H1 (cell line): ENCODE measurements around the gene MXI1. TPM values are rescaled to one million over a fixed set of nuclear protein-coding genes. Genes with fewer than 3 reads are reported as not detected.

Experiments used
- CTCF ChIA-PET: fragments of 300-600 bp; sonication (Branson Sonifier 250); formaldehyde crosslinking; loops from one replicate; lab custom pipeline; 2021; ENCODE audit not compliant: partially characterized antibody; lab: Charles Lee
- POLR2A ChIA-PET: fragments of 300-600 bp; sonication (Branson Sonifier 250); formaldehyde crosslinking; loops from one replicate; lab custom pipeline; 2021; ENCODE audit warnings: inconsistent platforms; ENCODE audit not compliant: partially characterized antibody; lab: Charles Lee
- DNase-seq, 2 experiments: peaks; one replicate each; pipeline versions ENCODE4 v3.0.0 to v3.0.0-alpha.2; 2010 to 2022; ENCODE audit warnings: low spot score in 2 of 2, low read depth in 1 of 2, mixed read lengths in 1 of 2
- FAIRE-seq: peaks from 2 replicates; lab custom pipeline; 2011; peaks lifted over from hg19 to GRCh38; lab: Jason Lieb, UNC
- H2AFZ ChIP-seq: 2 replicates; pipeline ENCODE4 v1.8.1; 2012; ENCODE audit warnings: low read length, inconsistent platforms
- H2AK5ac ChIP-seq: 2 replicates; pipeline ENCODE4 v1.6.1; 2013; ENCODE audit warnings: low read depth, low read length
- H2BK120ac ChIP-seq: replicated peaks from 2 replicates; pipeline ENCODE3; 2013; ENCODE audit warnings: low read depth, low read length, inconsistent platforms
- H2BK12ac ChIP-seq: 2 replicates; pipeline ENCODE4 v1.6.1; 2013; ENCODE audit warnings: low read depth, low read length
- H2BK15ac ChIP-seq: 2 replicates; pipeline ENCODE4 v1.6.1; 2013; ENCODE audit warnings: low read length
- H2BK20ac ChIP-seq: 2 replicates; pipeline ENCODE4 v1.6.1; 2013; ENCODE audit warnings: low read length
- H2BK5ac ChIP-seq: 2 replicates; pipeline ENCODE4 v1.6.1; 2013; ENCODE audit warnings: low read depth, low read length
- H3K14ac ChIP-seq: 2 replicates; pipeline ENCODE4 v1.6.1; 2013; ENCODE audit warnings: inconsistent platforms; ENCODE audit not compliant: insufficient read length
- H3K18ac ChIP-seq: 2 replicates; pipeline ENCODE4 v1.6.1; 2013; ENCODE audit warnings: low read length; ENCODE audit errors: extremely low read depth
- H3K23ac ChIP-seq: 2 replicates; pipeline ENCODE4 v1.6.1; 2013; ENCODE audit warnings: inconsistent platforms; ENCODE audit not compliant: insufficient read length
- H3K23me2 ChIP-seq: 2 replicates; pipeline ENCODE4 v1.6.1; 2013; ENCODE audit warnings: low read depth, low read length
- H3K27ac ChIP-seq: 2 replicates; pipeline ENCODE4 v1.6.1; 2011; ENCODE audit warnings: low read depth, low read length, inconsistent platforms
- H3K27me3 ChIP-seq, 4 experiments: replicated peaks in 1 of 4; 1 replicate in 1 of 4; 2 replicates in 3 of 4; pipeline versions ENCODE4 v1.6.1 to v1.8.1; 2011 to 2013; ENCODE audit warnings: low read length in 3 of 4, mild to moderate bottlenecking in 3 of 4, inconsistent platforms in 2 of 4, mixed read lengths in 2 of 4, moderate library complexity in 1 of 4; ENCODE audit not compliant: control insufficient read depth in 3 of 4, insufficient read depth in 3 of 4; ENCODE audit errors: extremely low read depth in 1 of 4
- H3K36me3 ChIP-seq, 4 experiments: 2 replicates each; pipeline versions ENCODE4 v1.6.1 to v1.8.1; 2011 to 2013; ENCODE audit warnings: mild to moderate bottlenecking in 4 of 4, low read length in 3 of 4, moderate library complexity in 2 of 4, control low read depth in 1 of 4, inconsistent platforms in 1 of 4; ENCODE audit not compliant: insufficient read depth in 4 of 4, control insufficient read depth in 2 of 4
- H3K4ac ChIP-seq: replicated peaks from 2 replicates; pipeline ENCODE3; 2013; ENCODE audit warnings: low read length, low read depth, mixed read lengths, inconsistent platforms; ENCODE audit not compliant: insufficient read length
- H3K4me1 ChIP-seq, 4 experiments: replicated peaks in 1 of 4; 1 replicate in 1 of 4; 2 replicates in 3 of 4; pipeline versions ENCODE4 v1.6.1 to v1.8.1; 2011 to 2013; ENCODE audit warnings: low read length in 3 of 4, inconsistent platforms in 2 of 4, mixed read lengths in 1 of 4; ENCODE audit not compliant: insufficient read depth in 4 of 4, control insufficient read depth in 3 of 4
- H3K4me2 ChIP-seq, 2 experiments: 2 replicates each; pipeline versions ENCODE4 v1.6.1 to v1.8.1; 2011 to 2013; ENCODE audit warnings: low read depth in 2 of 2, low read length in 2 of 2, control low read depth in 1 of 2, inconsistent platforms in 1 of 2, mild to moderate bottlenecking in 1 of 2; ENCODE audit not compliant: insufficient read depth in 1 of 2
- H3K4me3 ChIP-seq, 4 experiments: fragments of 200-600, 300-600 bp in 1 of 4; sonication (generic), shearing (Covaris generic), sonication (Bioruptor Twin) in 1 of 4; 2 replicates each; pipeline versions ENCODE4 v1.5.1 to v1.8.1; 2011 to 2016; ENCODE audit warnings: low read length in 4 of 4, low read depth in 3 of 4, control low read depth in 2 of 4, inconsistent platforms in 2 of 4, mild to moderate bottlenecking in 2 of 4, mixed read lengths in 1 of 4, moderate library complexity in 1 of 4; ENCODE audit not compliant: insufficient read depth in 2 of 4; ENCODE audit errors: extremely low read depth in 1 of 4
- H3K56ac ChIP-seq: replicated peaks from 2 replicates; pipeline ENCODE3; 2013; ENCODE audit warnings: low read depth, mild to moderate bottlenecking, mixed read lengths, low read length, inconsistent platforms; ENCODE audit not compliant: insufficient read length
- H3K79me1 ChIP-seq: 2 replicates; pipeline ENCODE4 v1.6.1; 2013; ENCODE audit warnings: low read depth, low read length, control low read depth
- H3K79me2 ChIP-seq, 2 experiments: 2 replicates each; pipeline versions ENCODE4 v1.6.1 to v1.8.1; 2012 to 2013; ENCODE audit warnings: low read length in 2 of 2, mild to moderate bottlenecking in 2 of 2, inconsistent platforms in 1 of 2; ENCODE audit not compliant: insufficient read depth in 2 of 2, control insufficient read depth in 1 of 2
- H3K9ac ChIP-seq, 4 experiments: replicated peaks in 1 of 4; 1 replicate in 1 of 4; 2 replicates in 3 of 4; pipeline versions ENCODE4 v1.6.1 to v1.8.1; 2011 to 2013; ENCODE audit warnings: low read depth in 3 of 4, low read length in 3 of 4, control low read depth in 2 of 4, mild to moderate bottlenecking in 2 of 4, moderate library complexity in 2 of 4, inconsistent platforms in 1 of 4; ENCODE audit errors: extremely low read depth in 1 of 4
- H3K9me3 ChIP-seq, 2 experiments: 2 replicates each; pipeline versions ENCODE4 v1.6.1 to v1.8.1; 2012 to 2013; ENCODE audit warnings: mild to moderate bottlenecking in 2 of 2, moderate library complexity in 2 of 2, control low read depth in 1 of 2, inconsistent platforms in 1 of 2, low read depth in 1 of 2, low read length in 1 of 2, mixed read lengths in 1 of 2; ENCODE audit not compliant: insufficient read depth in 2 of 2
- H4K20me1 ChIP-seq, 2 experiments: replicated peaks in 1 of 2; 2 replicates each; pipeline versions ENCODE3 to v1.8.1; 2011 to 2013; ENCODE audit warnings: inconsistent platforms in 2 of 2, low read length in 2 of 2, mild to moderate bottlenecking in 1 of 2; ENCODE audit not compliant: insufficient read depth in 2 of 2, control insufficient read depth in 1 of 2
- H4K5ac ChIP-seq: 2 replicates; pipeline ENCODE4 v1.6.1; 2013; ENCODE audit warnings: low read length, low read depth, mixed read lengths, inconsistent platforms; ENCODE audit not compliant: insufficient read length
- H4K8ac ChIP-seq: 2 replicates; pipeline ENCODE4 v1.8.0; 2013; ENCODE audit warnings: mild to moderate bottlenecking, moderate library complexity, low read length, inconsistent platforms; ENCODE audit not compliant: insufficient read depth; ENCODE audit errors: extremely low read depth
- H4K91ac ChIP-seq: replicated peaks from 2 replicates; pipeline ENCODE3; 2013; ENCODE audit warnings: low read length, mixed read lengths, inconsistent platforms; ENCODE audit not compliant: insufficient read length
- ATF2 ChIP-seq: IDR thresholded peaks from 2 replicates; pipeline ENCODE4 v1.6.1; 2012; ENCODE audit warnings: low read length, inconsistent platforms
- ATF3 ChIP-seq: IDR thresholded peaks from 2 replicates; pipeline ENCODE4 v1.6.1; 2011; ENCODE audit warnings: low read depth, mild to moderate bottlenecking, low read length; ENCODE audit not compliant: insufficient read depth
- CREB1 ChIP-seq: IDR thresholded peaks from 2 replicates; pipeline ENCODE4 v1.6.1; 2012; ENCODE audit warnings: inconsistent platforms
- CTBP2 ChIP-seq: IDR thresholded peaks from 2 replicates; pipeline ENCODE4 v1.7.0; 2011; ENCODE audit warnings: borderline replicate concordance, mild to moderate bottlenecking, moderate library complexity, mixed read lengths, low read length; ENCODE audit not compliant: insufficient read depth, insufficient read length
- MAFK ChIP-seq: IDR thresholded peaks from 2 replicates; pipeline ENCODE4 v1.6.1; 2012; ENCODE audit warnings: low read depth, mild to moderate bottlenecking, improper control_type of control experiment, low read length
- NRF1 ChIP-seq: IDR thresholded peaks from 2 replicates; pipeline ENCODE4 v1.6.1; 2011; ENCODE audit warnings: mild to moderate bottlenecking, low read depth, low read length, improper control_type of control experiment
- SRF ChIP-seq: IDR thresholded peaks from 2 replicates; pipeline ENCODE4 v1.6.1; 2011; ENCODE audit warnings: mild to moderate bottlenecking, low read depth, low read length, moderate library complexity
- YY1 ChIP-seq: IDR thresholded peaks from 2 replicates; pipeline ENCODE4 v1.6.1; 2011; ENCODE audit warnings: low read depth, mild to moderate bottlenecking, low read length
- ZNF274 ChIP-seq: IDR thresholded peaks from 2 replicates; pipeline ENCODE4 v1.7.0; 2012; ENCODE audit warnings: low read length, borderline replicate concordance; ENCODE audit errors: extremely low read depth
- WGBS, 2 experiments: shearing (Covaris generic) in 1 of 2; methylation state at CpG; one replicate each; pipeline versions ENCODE4 v1.1.6 to v1.1.7; 2013 to 2015; ENCODE audit warnings: low lambda C conversion rate in 2 of 2, mixed read lengths in 2 of 2, inconsistent platforms in 1 of 2, low coverage in 1 of 2, missing lambda C conversion rate in 1 of 2; ENCODE audit not compliant: insufficient replicate concordance in 2 of 2, insufficient coverage in 1 of 2, insufficient read length in 1 of 2; ENCODE audit errors: extremely low coverage in 1 of 2, missing lambda C conversion rate in 1 of 2; 5-methylcytosine and 5-hydroxymethylcytosine counted together
- polyA plus RNA-seq, 7 experiments: library from polyadenylated mRNA; depleted of rRNA in 3 of 7; stranded (reverse) in 5 of 7; unstranded in 2 of 7; fragments of >200 nt in 5 of 7; fragments of 200-250 nt in 2 of 7; gene quantifications; 1 replicate in 5 of 7; 2 replicates in 1 of 7; 4 replicates in 1 of 7; pipeline versions ENCODE4 v1.2.1 to v1.2.3, GENCODE V29; 2011 to 2013; ENCODE audit warnings: missing spikeins in 2 of 7, mixed read lengths in 2 of 7
- total RNA-seq: library from RNA; stranded (reverse); fragmentation: NEBNext Ultra II Directional; extraction: Animal tissue kit (Norgen Biotek cat#: 25700); gene quantifications from 2 replicates; pipeline ENCODE4 v1.2.1, GENCODE V29; 2021

MXI1 gene
- total and polyA plus RNA-seq, 2 of the 8 experiments (the other 6 are each of a cell fraction or from before 2014, with no cell fraction given) = 5.7 to 8.8 TPM

GRCh38 chr10:110223298-110223925 is 16.0 kb downstream of the MXI1 start:
- peaks cover 0 to 13% (median 6%) of the 10 kb centered on the region in 4 experiments; a peak in 6 of 7 replicates for H3K4me1 ChIP-seq
- ChIA-PET POLR2A (interaction anchor here (0.6 to 9.6 kb wide), 2 partner anchors 14 to 46 kb away, joined by 3 to 121 read pairs; partner anchors contain the start of gene MXI1), CTCF (interaction anchor here (0.6 to 17.9 kb wide), 25 partner anchors 14 to 466 kb away, joined by 3 to 333 read pairs (median 4); partner anchors contain the start of genes MXI1 and SMNDC1)
- no peak overlapping the region for H3K4me2 ChIP-seq
- no peak overlapping the region for H2BK15ac ChIP-seq
- WGBS, 2 experiments = 85% methylated on average over 13 of the region's 13 CpGs; no CpG with 5 or more reads in 1 of the 2 experiments
- no peaks in the 10 kb centered on the region for H3K9me3 ChIP-seq
- FAIRE-seq (no peak), DNase-seq (no peak)
- H3K23me2 ChIP-seq = peaks cover 4% of the 10 kb centered on the region; the same call in 1 of the 2 replicates
- H4K5ac ChIP-seq = no peak overlapping the region
- no peak overlapping the region for H4K8ac ChIP-seq
- H3K36me3 ChIP-seq = no peaks in the 10 kb centered on the region
- H3K18ac ChIP-seq = no peak overlapping the region
- H3K14ac ChIP-seq = no peak overlapping the region
- H3K4ac ChIP-seq = no peak overlapping the region
- H2BK20ac ChIP-seq = no peak overlapping the region
- no peaks in the 10 kb centered on the region for H3K79me2 ChIP-seq
- no peak overlapping the region for H2BK12ac ChIP-seq
- no peak overlapping the region for H2AFZ ChIP-seq
- H3K27me3 ChIP-seq = peaks cover 0 to 4% (median 0%) of the 10 kb centered on the region in 4 experiments; a peak in 2 of 7 replicates
- no peak overlapping the region for H3K27ac ChIP-seq
- H3K79me1 ChIP-seq = no peaks in the 10 kb centered on the region
- H3K9ac ChIP-seq = no peak overlapping the region
- H4K91ac ChIP-seq = no peak overlapping the region
- no peak overlapping the region for H2BK120ac ChIP-seq
- no peak overlapping the region for H3K56ac ChIP-seq
- H3K23ac ChIP-seq = no peak overlapping the region
- peaks cover 0 to 1% of the 10 kb centered on the region in 2 experiments for H4K20me1 ChIP-seq
- H2BK5ac ChIP-seq = no peak overlapping the region
- no peak overlapping the region for H2AK5ac ChIP-seq
- no peak overlapping the region for H3K4me3 ChIP-seq
- TF ChIP-seq CREB1 (no peak), CTBP2 (no peak), SRF (no peak), ZNF274 (no peak), NRF1 (no peak), ATF2 (no peak), YY1 (no peak), ATF3 (no peak), MAFK (no peak)
